Measurements from ENCODE around the gene FRY.

- TF ChIP-seq POLR2A (IDR thresholded peaks at IDR 0.05; ENCODE audit: low read length): no peak
- no peak for TF ChIP-seq GATA1 (IDR thresholded peaks at IDR 0.05; ENCODE audit: low read depth, low read length)
Measured at GRCh38 chr13:32284927-32285632, 253.5 kb downstream of the FRY start.

Data from erythroblast (primary cell).